HUDEP-2 (cell line): ENCODE data around the gene CARHSP1.
"Not testable (repeated sequence)": the region's sequence is repeated elsewhere in the genome, so short reads cannot be mapped to it uniquely, and the experiment has no call there.

Source experiments
- DNase-seq, 76 experiments: peaks; one replicate each; lab custom pipeline; 2025; ENCODE audit not compliant: unreplicated experiment in 76 of 76; lab: John Stamatoyannopoulos, UW

Gene CARHSP1

GRCh38 chr16:8893976-8894690 lies 25.3 kb upstream of the CARHSP1 start:
- no peak for DNase-seq

- no peak for DNase-seq
These were observed 24.6 kb upstream of the CARHSP1 start for GRCh38 chr16:8893426-8893825.

- no peak for DNase-seq
These were observed 23.3 kb upstream of the CARHSP1 start for GRCh38 chr16:8892101-8892575.

GRCh38 chr16:8890549-8890921 lies 21.7 kb upstream of the CARHSP1 start:
- DNase-seq, result no peak

GRCh38 chr16:8889893-8890548 lies 21.2 kb upstream of the CARHSP1 start:
- DNase-seq, result no peak

- no peak for DNase-seq
These were observed 20.4 kb upstream of the CARHSP1 start for GRCh38 chr16:8888951-8889892.

GRCh38 chr16:8887952-8888560 lies 19.2 kb upstream of the CARHSP1 start:
- peak in 1 of 76 experiments; percentile 26 for DNase-seq

- no peak for DNase-seq
These were observed 18.6 kb upstream of the CARHSP1 start for GRCh38 chr16:8887431-8887765.

GRCh38 chr16:8886593-8887430 lies 18.0 kb upstream of the CARHSP1 start:
- no peak for DNase-seq

- peak in 2 of 76 experiments; percentile 14 to 15 for DNase-seq
These were observed 17.1 kb upstream of the CARHSP1 start for GRCh38 chr16:8885674-8886592.

GRCh38 chr16:8882725-8883377 lies 14.0 kb upstream of the CARHSP1 start:
- no peak for DNase-seq

GRCh38 chr16:8882041-8882617 lies 13.3 kb upstream of the CARHSP1 start, which contains the start of gene LITAFD:
TSS of gene LITAFD (plus strand) at chr16:8882351. CDS start at chr16:8884356, 2,005 bp downstream.
- DNase-seq, result no peak

GRCh38 chr16:8880839-8881510 lies 12.2 kb upstream of the CARHSP1 start:
- no peak for DNase-seq

GRCh38 chr16:8878523-8878911 lies 9.7 kb upstream of the CARHSP1 start:
- no peak for DNase-seq

GRCh38 chr16:8877894-8878522 lies 9.2 kb upstream of the CARHSP1 start:
- DNase-seq, result no peak

- DNase-seq, result not testable (repeated sequence)
These were observed 6.5 kb upstream of the CARHSP1 start for GRCh38 chr16:8875317-8875716.

GRCh38 chr16:8874388-8874787 lies 5.6 kb upstream of the CARHSP1 start:
- no peak for DNase-seq
